Measurements from ENCODE around the gene MKNK1. TPM values are rescaled to one million over a fixed set of nuclear protein-coding genes. Genes with fewer than 3 reads are reported as not detected.
"Not testable (repeated sequence)": the region's sequence is repeated elsewhere in the genome, so short reads cannot be mapped to it uniquely, and the experiment has no call there.

MKNK1 gene
- polyA plus RNA-seq: 10 to 100 TPM; 19.4 to 29.9 TPM

- Histone ChIP-seq H3K27me3 (ENCODE audit: control insufficient read depth in 1 of 2, insufficient read depth in 2 of 2, low read length in 2 of 2) (no peaks in the 10 kb centered on the region), H3K36me3 (ENCODE audit: control insufficient read depth in 2 of 2, insufficient read depth in 2 of 2, low read length in 1 of 2) (peaks cover 0 to 8% of the 10 kb centered on the region in 2 donors), H3K9me3 (ENCODE audit: control insufficient read depth in 2 of 2, insufficient read depth in 1 of 2, low read depth in 1 of 2, low read length in 1 of 2) (no peaks in the 10 kb centered on the region), H3K4me3 (ENCODE audit: low read depth in 1 of 2, low read length in 2 of 2) (peak within 1 kb of the TSS; percentile 76 to 79), H3K4me1 (ENCODE audit: control insufficient read depth in 2 of 2, insufficient read depth in 2 of 2, low read length in 1 of 2) (peaks cover 5 to 10% of the 10 kb centered on the region in 2 donors), H3K27ac (ENCODE audit: low read depth in 2 of 2, low read length in 1 of 2) (peak within 1 kb of the TSS; percentile 69 to 89)
- 0% methylated on average over 53 of the region's 53 CpGs for WGBS, 2 donors
Measured at GRCh38 chr1:46603858-46604549, at the start of gene MKNK1. Gene MKNK1 (minus strand): TSS chr1:46604268. CDS start chr1:46583327, 20,941 bp downstream.

- Histone ChIP-seq H3K4me3 (ENCODE audit: low read depth in 1 of 2, low read length in 2 of 2) (no peak overlapping the region), H3K4me1 (ENCODE audit: control insufficient read depth in 2 of 2, insufficient read depth in 2 of 2, low read length in 1 of 2) (no peaks in the 10 kb centered on the region), H3K27ac (ENCODE audit: low read depth in 2 of 2, low read length in 1 of 2) (peak overlapping the region in 1 of 2 donors; percentile 47), H3K27me3 (ENCODE audit: control insufficient read depth in 1 of 2, insufficient read depth in 2 of 2, low read length in 2 of 2) (no peaks in the 10 kb centered on the region), H3K9me3 (ENCODE audit: control insufficient read depth in 2 of 2, insufficient read depth in 1 of 2, low read depth in 1 of 2, low read length in 1 of 2) (peaks cover 0 to 3% of the 10 kb centered on the region in 2 donors), H3K36me3 (ENCODE audit: control insufficient read depth in 2 of 2, insufficient read depth in 2 of 2, low read length in 1 of 2) (peaks cover 3 to 5% of the 10 kb centered on the region in 2 donors)
- 70 to 76% methylated on average over 2 of the region's 2 CpGs for WGBS, 2 donors
Measured at GRCh38 chr1:46653405-46653958, 49.4 kb upstream of the MKNK1 start.

GRCh38 chr1:46652321-46653100 is 48.4 kb upstream of the MKNK1 start:
- Histone ChIP-seq H3K27ac (ENCODE audit: low read depth in 2 of 2, low read length in 1 of 2) (peak overlapping the region in 1 of 2 donors; percentile 27), H3K4me1 (ENCODE audit: control insufficient read depth in 2 of 2, insufficient read depth in 2 of 2, low read length in 1 of 2) (no peaks in the 10 kb centered on the region), H3K27me3 (ENCODE audit: control insufficient read depth in 1 of 2, insufficient read depth in 2 of 2, low read length in 2 of 2) (no peaks in the 10 kb centered on the region), H3K4me3 (ENCODE audit: low read depth in 1 of 2, low read length in 2 of 2) (no peak overlapping the region), H3K36me3 (ENCODE audit: control insufficient read depth in 2 of 2, insufficient read depth in 2 of 2, low read length in 1 of 2) (peaks cover 3% of the 10 kb centered on the region in 2 donors), H3K9me3 (ENCODE audit: control insufficient read depth in 2 of 2, insufficient read depth in 1 of 2, low read depth in 1 of 2, low read length in 1 of 2) (peaks cover 0 to 3% of the 10 kb centered on the region in 2 donors)
- WGBS, 2 donors: 62 to 65% methylated on average over 6 of the region's 6 CpGs

DNA sequence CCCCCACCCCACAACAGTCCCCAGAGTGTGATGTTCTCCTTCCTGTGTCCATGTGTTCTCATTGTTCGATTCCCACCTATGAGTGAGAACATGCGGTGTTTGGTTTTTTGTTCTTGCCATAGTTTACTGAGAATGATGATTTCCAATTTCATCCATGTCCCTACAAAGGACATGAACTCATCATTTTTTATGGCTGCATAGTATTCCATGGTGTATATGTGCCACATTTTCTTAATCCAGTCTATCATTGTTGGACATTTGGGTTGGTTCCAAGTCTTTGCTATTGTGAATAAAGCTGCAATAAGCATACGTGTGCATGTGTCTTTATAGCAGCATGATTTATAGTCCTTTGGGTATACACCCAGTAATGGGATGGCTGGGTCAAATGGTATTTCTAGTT is 47.1 kb upstream of the MKNK1 start:
- H3K36me3 ChIP-seq (ENCODE audit: control insufficient read depth in 2 of 2, insufficient read depth in 2 of 2, low read length in 1 of 2); H3K9me3 ChIP-seq (ENCODE audit: control insufficient read depth in 2 of 2, insufficient read depth in 1 of 2, low read depth in 1 of 2, low read length in 1 of 2): not testable (repeated sequence)

DNA sequence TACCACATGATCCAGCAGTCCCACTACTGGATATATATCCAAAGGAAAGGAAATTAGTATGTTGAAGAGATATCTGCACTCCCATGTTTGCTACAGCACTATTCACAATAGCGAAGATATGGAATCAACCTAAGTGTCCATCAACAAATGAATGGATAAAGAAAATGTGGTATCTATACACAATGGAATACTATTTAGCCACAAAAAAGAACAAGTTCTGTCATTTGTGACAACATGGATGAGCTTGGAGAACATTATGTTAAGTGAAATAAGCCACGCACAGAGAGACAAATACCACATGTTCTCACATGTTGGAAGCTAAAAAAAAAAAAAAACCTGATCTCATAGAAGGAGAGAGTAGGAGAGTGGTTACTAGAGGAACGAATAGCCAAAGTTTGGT is 46.4 kb upstream of the MKNK1 start:
- Histone ChIP-seq H3K27me3 (ENCODE audit: control insufficient read depth in 1 of 2, insufficient read depth in 2 of 2, low read length in 2 of 2) (no peaks in the 10 kb centered on the region), H3K4me1 (ENCODE audit: control insufficient read depth in 2 of 2, insufficient read depth in 2 of 2, low read length in 1 of 2) (no peaks in the 10 kb centered on the region), H3K4me3 (ENCODE audit: low read depth in 1 of 2, low read length in 2 of 2) (no peak overlapping the region), H3K27ac (ENCODE audit: low read depth in 2 of 2, low read length in 1 of 2) (no peak overlapping the region), H3K9me3 (ENCODE audit: control insufficient read depth in 2 of 2, insufficient read depth in 1 of 2, low read depth in 1 of 2, low read length in 1 of 2) (peaks cover 0 to 3% of the 10 kb centered on the region in 2 donors), H3K36me3 (ENCODE audit: control insufficient read depth in 2 of 2, insufficient read depth in 2 of 2, low read length in 1 of 2) (peaks cover 0 to 3% of the 10 kb centered on the region in 2 donors)
- WGBS, 2 donors: 89 to 97% methylated on average over 3 of the region's 3 CpGs

More for the DNA sequence above, 47.1 kb upstream of the MKNK1 start:
- not testable (repeated sequence) for H3K4me1 ChIP-seq (ENCODE audit: control insufficient read depth in 2 of 2, insufficient read depth in 2 of 2, low read length in 1 of 2); H3K4me3 ChIP-seq (ENCODE audit: low read depth in 1 of 2, low read length in 2 of 2); H3K27me3 ChIP-seq (ENCODE audit: control insufficient read depth in 1 of 2, insufficient read depth in 2 of 2, low read length in 2 of 2); H3K27ac ChIP-seq (ENCODE audit: low read depth in 2 of 2, low read length in 1 of 2)
- WGBS, 2 donors: 84 to 88% methylated on average over 3 of the region's 3 CpGs

- peaks cover 0 to 3% of the 10 kb centered on the region in 2 donors for H3K36me3 ChIP-seq (ENCODE audit: control insufficient read depth in 2 of 2, insufficient read depth in 2 of 2, low read length in 1 of 2)
Measured at GRCh38 chr1:46649764-46650163, 45.7 kb upstream of the MKNK1 start.

GRCh38 chr1:46647611-46648010 is 43.5 kb upstream of the MKNK1 start:
- H3K27me3 ChIP-seq (ENCODE audit: control insufficient read depth in 1 of 2, insufficient read depth in 2 of 2, low read length in 2 of 2): no peaks in the 10 kb centered on the region

More at GRCh38 chr1:46649764-46650163, 45.7 kb upstream of the MKNK1 start:
- no peak overlapping the region for H3K27ac ChIP-seq (ENCODE audit: low read depth in 2 of 2, low read length in 1 of 2)
- H3K4me1 ChIP-seq (ENCODE audit: control insufficient read depth in 2 of 2, insufficient read depth in 2 of 2, low read length in 1 of 2): no peaks in the 10 kb centered on the region
- no peaks in the 10 kb centered on the region for H3K27me3 ChIP-seq (ENCODE audit: control insufficient read depth in 1 of 2, insufficient read depth in 2 of 2, low read length in 2 of 2)
- H3K9me3 ChIP-seq (ENCODE audit: control insufficient read depth in 2 of 2, insufficient read depth in 1 of 2, low read depth in 1 of 2, low read length in 1 of 2): peaks cover 0 to 3% of the 10 kb centered on the region in 2 donors
- no peak overlapping the region for H3K4me3 ChIP-seq (ENCODE audit: low read depth in 1 of 2, low read length in 2 of 2)
- WGBS, 2 donors: 95 to 96% methylated on average over 2 of the region's 2 CpGs

DNA sequence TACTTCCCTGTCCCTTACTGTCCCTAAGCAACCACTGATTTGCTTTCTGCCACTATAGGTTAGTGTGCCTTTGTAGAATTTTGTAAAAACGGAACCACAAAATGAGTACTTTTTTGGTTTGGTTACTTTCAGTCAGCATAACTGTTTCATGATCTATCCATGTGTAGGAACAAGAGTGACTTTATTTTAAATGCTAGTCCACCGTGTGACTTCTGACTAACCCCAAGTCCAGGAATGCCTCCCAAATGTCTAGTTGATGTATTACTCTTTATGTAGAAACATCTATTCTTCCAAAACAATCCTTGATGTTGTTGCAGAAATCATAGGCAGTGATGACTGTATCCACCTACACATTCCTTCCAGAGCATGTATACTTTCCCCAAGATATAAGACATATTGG is 42.8 kb upstream of the MKNK1 start:
- Histone ChIP-seq H3K27me3 (ENCODE audit: control insufficient read depth in 1 of 2, insufficient read depth in 2 of 2, low read length in 2 of 2) (no peaks in the 10 kb centered on the region), H3K27ac (ENCODE audit: low read depth in 2 of 2, low read length in 1 of 2) (no peak overlapping the region), H3K4me1 (ENCODE audit: control insufficient read depth in 2 of 2, insufficient read depth in 2 of 2, low read length in 1 of 2) (no peaks in the 10 kb centered on the region), H3K36me3 (ENCODE audit: control insufficient read depth in 2 of 2, insufficient read depth in 2 of 2, low read length in 1 of 2) (peaks cover 0 to 3% of the 10 kb centered on the region in 2 donors), H3K4me3 (ENCODE audit: low read depth in 1 of 2, low read length in 2 of 2) (no peak overlapping the region), H3K9me3 (ENCODE audit: control insufficient read depth in 2 of 2, insufficient read depth in 1 of 2, low read depth in 1 of 2, low read length in 1 of 2) (peaks cover 0 to 3% of the 10 kb centered on the region in 2 donors)
- 85 to 86% methylated on average over 2 of the region's 2 CpGs for WGBS, 2 donors

More at GRCh38 chr1:46647611-46648010, 43.5 kb upstream of the MKNK1 start:
- no peak overlapping the region for H3K4me3 ChIP-seq (ENCODE audit: low read depth in 1 of 2, low read length in 2 of 2)
- H3K36me3 ChIP-seq (ENCODE audit: control insufficient read depth in 2 of 2, insufficient read depth in 2 of 2, low read length in 1 of 2): peaks cover 0 to 3% of the 10 kb centered on the region in 2 donors
- no peaks in the 10 kb centered on the region for H3K4me1 ChIP-seq (ENCODE audit: control insufficient read depth in 2 of 2, insufficient read depth in 2 of 2, low read length in 1 of 2)
- WGBS, 2 donors: 97% methylated on average over 3 of the region's 3 CpGs
- H3K27ac ChIP-seq (ENCODE audit: low read depth in 2 of 2, low read length in 1 of 2): no peak overlapping the region
- H3K9me3 ChIP-seq (ENCODE audit: control insufficient read depth in 2 of 2, insufficient read depth in 1 of 2, low read depth in 1 of 2, low read length in 1 of 2): peaks cover 0 to 3% of the 10 kb centered on the region in 2 donors

DNA sequence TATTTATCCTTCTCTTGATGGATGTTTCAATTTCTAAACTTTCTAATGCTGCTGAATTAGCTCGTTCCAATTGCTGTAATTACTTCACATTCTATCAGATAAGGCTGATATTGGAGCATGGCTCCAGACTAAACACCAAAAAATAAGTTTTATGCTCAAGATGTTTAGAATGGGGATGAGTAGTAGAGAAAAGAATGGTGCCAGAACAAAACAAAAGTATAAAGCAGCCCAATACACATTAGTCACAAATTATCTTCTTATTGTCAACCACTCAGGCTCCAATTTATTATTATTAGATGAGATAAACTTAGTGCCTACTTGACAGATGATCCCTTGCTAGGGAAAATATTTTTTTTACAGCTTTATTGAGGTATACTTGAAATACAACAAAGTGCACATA is 42.3 kb upstream of the MKNK1 start:
- peaks cover 0 to 3% of the 10 kb centered on the region in 2 donors for H3K36me3 ChIP-seq (ENCODE audit: control insufficient read depth in 2 of 2, insufficient read depth in 2 of 2, low read length in 1 of 2)
- H3K9me3 ChIP-seq (ENCODE audit: control insufficient read depth in 2 of 2, insufficient read depth in 1 of 2, low read depth in 1 of 2, low read length in 1 of 2): peaks cover 0 to 3% of the 10 kb centered on the region in 2 donors
- no peaks in the 10 kb centered on the region for H3K27me3 ChIP-seq (ENCODE audit: control insufficient read depth in 1 of 2, insufficient read depth in 2 of 2, low read length in 2 of 2)
- WGBS, 2 donors: 79 to 83% methylated on average over 1 of the region's 1 CpG
- no peak overlapping the region for H3K27ac ChIP-seq (ENCODE audit: low read depth in 2 of 2, low read length in 1 of 2)
- H3K4me3 ChIP-seq (ENCODE audit: low read depth in 1 of 2, low read length in 2 of 2): no peak overlapping the region
- H3K4me1 ChIP-seq (ENCODE audit: control insufficient read depth in 2 of 2, insufficient read depth in 2 of 2, low read length in 1 of 2): no peaks in the 10 kb centered on the region

All from esophagus (tissue), 2 donors.